HepG2 (cell line): ENCODE measurements around the gene TAF3. TPM values are rescaled to one million over a fixed set of nuclear protein-coding genes. Genes with fewer than 3 reads are reported as not detected.

Source experiments
- CEBPG ChIP-seq: IDR thresholded peaks from 2 replicates; pipeline ENCODE4 v1.6.1; 2016
- GFI1 ChIP-seq: sonication (generic); formaldehyde crosslinking; IDR thresholded peaks from 2 replicates; pipeline ENCODE4 v1.5.0; 2020; ENCODE audit warnings: missing genetic modification reagents, mild to moderate bottlenecking, borderline replicate concordance
- HMG20B ChIP-seq: conservative IDR thresholded peaks from 2 replicates; pipeline ENCODE4 v1.6.1; 2016; ENCODE audit warnings: missing genetic modification reagents, missing compliant biosample characterization
- HNF4G ChIP-seq, 2 experiments: sonication (generic) in 1 of 2; formaldehyde crosslinking in 1 of 2; IDR thresholded peaks; 2 replicates each; pipeline versions ENCODE4 v1.4.0 to v1.6.1; 2011 to 2020; ENCODE audit warnings: borderline replicate concordance in 2 of 2, low read depth in 2 of 2, mild to moderate bottlenecking in 2 of 2, low read length in 1 of 2, missing genetic modification reagents in 1 of 2, moderate library complexity in 1 of 2
- KLF13 ChIP-seq: sonication (generic); formaldehyde crosslinking; IDR thresholded peaks from 2 replicates; pipeline ENCODE4 v1.4.0; 2020; ENCODE audit warnings: mild to moderate bottlenecking, missing genetic modification reagents
- SIN3B ChIP-seq: fragments of 150-350 bp; IDR thresholded peaks from 2 replicates; pipeline ENCODE4 v1.6.1; 2014; ENCODE audit warnings: low read length
- SMYD3 ChIP-seq: sonication (generic); formaldehyde crosslinking; IDR thresholded peaks from 2 replicates; pipeline ENCODE4 v1.8.1; 2023; ENCODE audit warnings: mild to moderate bottlenecking, missing genetic modification reagents
- SRY ChIP-seq: sonication (generic); formaldehyde crosslinking; IDR thresholded peaks from 2 replicates; pipeline ENCODE4 v1.8.0; 2022; ENCODE audit warnings: mild to moderate bottlenecking, missing genetic modification reagents
- ZBTB38 ChIP-seq: sonication (generic); formaldehyde crosslinking; IDR thresholded peaks from 2 replicates; pipeline ENCODE4 v1.5.1; 2020; ENCODE audit warnings: mild to moderate bottlenecking, missing genetic modification reagents
- polyA plus RNA-seq, 8 experiments: library from polyadenylated mRNA; depleted of rRNA in 3 of 8; stranded (reverse) in 7 of 8; unstranded in 1 of 8; fragments of >200 nt; fragmentation: Illumina TruSeq in 4 of 8; extraction: Trizol in 4 of 8; gene quantifications; 2 replicates each; pipeline versions ENCODE4 v1.2.1 to v1.2.3, GENCODE V29; 2011 to 2016; ENCODE audit warnings: low read depth in 4 of 8, missing spikeins in 1 of 8, mixed read lengths in 1 of 8; ENCODE audit not compliant: insufficient read depth in 1 of 8
- total RNA-seq, 5 experiments: library from RNA; depleted of rRNA; stranded (reverse); fragments of >200 nt; fragmentation: Illumina TruSeq; extraction: Trizol; gene quantifications; 2 replicates each; pipeline ENCODE4 v1.2.3, GENCODE V29; 2016; ENCODE audit warnings: low read depth in 1 of 5
- TF ChIP-seq, protein P1 (sequence below): sonication (generic); formaldehyde crosslinking; IDR thresholded peaks from 2 replicates; pipeline ENCODE4 v1.5.0; 2020; ENCODE audit warnings: mild to moderate bottlenecking, missing genetic modification reagents
- TF ChIP-seq, protein P2 (sequence below): sonication (generic); formaldehyde crosslinking; IDR thresholded peaks from 2 replicates; pipeline ENCODE4 v1.4.0; 2020; ENCODE audit warnings: missing genetic modification reagents
- TF ChIP-seq, protein P3 (sequence below): sonication (generic); formaldehyde crosslinking; IDR thresholded peaks from 2 replicates; pipeline ENCODE4 v1.4.0; 2020; ENCODE audit warnings: low read depth, mild to moderate bottlenecking, missing genetic modification reagents
- TF ChIP-seq, protein P4 (sequence below): IDR thresholded peaks from 2 replicates; pipeline ENCODE4 v1.6.1; 2016; ENCODE audit warnings: missing compliant biosample characterization, missing genetic modification reagents, borderline replicate concordance
- TF ChIP-seq, protein P5 (sequence below): sonication (generic); formaldehyde crosslinking; IDR thresholded peaks from 2 replicates; pipeline ENCODE4 v1.4.0; 2020; ENCODE audit warnings: missing genetic modification reagents, borderline replicate concordance

The TAF3 gene
- total and polyA plus RNA-seq, 2 of the 13 experiments (the other 11 are each of a cell fraction or from before 2014, with no cell fraction given): 1.7 to 2.9 TPM

DNA sequence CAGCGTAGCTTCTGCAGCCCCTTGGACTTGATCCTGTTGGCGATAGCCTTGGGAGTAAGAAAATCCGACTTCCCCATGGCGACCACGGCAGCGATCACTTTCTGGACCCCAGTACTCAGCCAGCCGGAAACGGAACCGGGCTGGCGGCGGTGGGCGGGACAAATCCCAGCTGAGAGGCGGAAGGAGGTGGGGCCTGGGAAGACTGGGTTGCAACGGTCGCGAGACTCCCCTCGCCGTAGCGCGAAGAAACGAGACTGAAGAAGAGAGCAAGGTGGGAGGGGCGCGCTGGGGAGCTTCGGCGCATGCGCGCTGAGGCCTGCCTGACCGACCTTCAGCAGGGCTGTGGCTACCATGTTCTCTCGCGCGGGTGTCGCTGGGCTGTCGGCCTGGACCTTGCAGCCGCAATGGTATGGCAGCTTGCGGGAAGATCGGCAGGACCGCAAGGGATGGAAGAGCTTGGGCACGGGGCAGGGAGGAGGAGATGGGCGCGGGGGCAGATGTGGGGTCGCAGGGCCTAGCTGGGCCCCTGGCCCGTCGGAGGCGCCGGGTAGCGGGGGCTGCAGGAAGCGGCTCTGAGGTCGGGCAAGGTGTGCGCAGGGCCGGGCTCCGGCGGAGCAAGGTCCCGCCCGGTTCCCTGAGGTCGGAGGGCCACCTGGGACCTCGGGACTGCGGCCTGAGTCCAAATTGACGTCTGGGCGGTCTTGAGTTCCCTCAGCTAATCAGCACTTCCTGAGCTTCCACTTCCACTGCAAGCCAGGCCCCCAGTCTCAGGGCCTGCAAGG lies 30.3 kb upstream of the TAF3 start, which contains the start of the genes ATP5F1C and KIN (continued):
- TF ChIP-seq, protein P1, sequence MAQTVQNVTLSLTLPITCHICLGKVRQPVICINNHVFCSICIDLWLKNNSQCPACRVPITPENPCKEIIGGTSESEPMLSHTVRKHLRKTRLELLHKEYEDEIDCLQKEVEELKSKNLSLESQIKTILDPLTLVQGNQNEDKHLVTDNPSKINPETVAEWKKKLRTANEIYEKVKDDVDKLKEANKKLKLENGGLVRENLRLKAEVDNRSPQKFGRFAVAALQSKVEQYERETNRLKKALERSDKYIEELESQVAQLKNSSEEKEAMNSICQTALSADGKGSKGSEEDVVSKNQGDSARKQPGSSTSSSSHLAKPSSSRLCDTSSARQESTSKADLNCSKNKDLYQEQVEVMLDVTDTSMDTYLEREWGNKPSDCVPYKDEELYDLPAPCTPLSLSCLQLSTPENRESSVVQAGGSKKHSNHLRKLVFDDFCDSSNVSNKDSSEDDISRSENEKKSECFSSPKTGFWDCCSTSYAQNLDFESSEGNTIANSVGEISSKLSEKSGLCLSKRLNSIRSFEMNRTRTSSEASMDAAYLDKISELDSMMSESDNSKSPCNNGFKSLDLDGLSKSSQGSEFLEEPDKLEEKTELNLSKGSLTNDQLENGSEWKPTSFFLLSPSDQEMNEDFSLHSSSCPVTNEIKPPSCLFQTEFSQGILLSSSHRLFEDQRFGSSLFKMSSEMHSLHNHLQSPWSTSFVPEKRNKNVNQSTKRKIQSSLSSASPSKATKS (CRISPR knock-in tag): peak; percentile 65; the same call in 1 of the 2 replicates
- TF ChIP-seq CEBPG (CRISPR knock-in tag): 0 out of 2 replicates have a peak, but pooled peaks have one; percentile 12
- no peak; the same call in 1 of the 2 replicates for TF ChIP-seq GFI1 (CRISPR knock-in tag)
- TF ChIP-seq KLF13 (CRISPR knock-in tag): no peak
- TF ChIP-seq, protein P2, sequence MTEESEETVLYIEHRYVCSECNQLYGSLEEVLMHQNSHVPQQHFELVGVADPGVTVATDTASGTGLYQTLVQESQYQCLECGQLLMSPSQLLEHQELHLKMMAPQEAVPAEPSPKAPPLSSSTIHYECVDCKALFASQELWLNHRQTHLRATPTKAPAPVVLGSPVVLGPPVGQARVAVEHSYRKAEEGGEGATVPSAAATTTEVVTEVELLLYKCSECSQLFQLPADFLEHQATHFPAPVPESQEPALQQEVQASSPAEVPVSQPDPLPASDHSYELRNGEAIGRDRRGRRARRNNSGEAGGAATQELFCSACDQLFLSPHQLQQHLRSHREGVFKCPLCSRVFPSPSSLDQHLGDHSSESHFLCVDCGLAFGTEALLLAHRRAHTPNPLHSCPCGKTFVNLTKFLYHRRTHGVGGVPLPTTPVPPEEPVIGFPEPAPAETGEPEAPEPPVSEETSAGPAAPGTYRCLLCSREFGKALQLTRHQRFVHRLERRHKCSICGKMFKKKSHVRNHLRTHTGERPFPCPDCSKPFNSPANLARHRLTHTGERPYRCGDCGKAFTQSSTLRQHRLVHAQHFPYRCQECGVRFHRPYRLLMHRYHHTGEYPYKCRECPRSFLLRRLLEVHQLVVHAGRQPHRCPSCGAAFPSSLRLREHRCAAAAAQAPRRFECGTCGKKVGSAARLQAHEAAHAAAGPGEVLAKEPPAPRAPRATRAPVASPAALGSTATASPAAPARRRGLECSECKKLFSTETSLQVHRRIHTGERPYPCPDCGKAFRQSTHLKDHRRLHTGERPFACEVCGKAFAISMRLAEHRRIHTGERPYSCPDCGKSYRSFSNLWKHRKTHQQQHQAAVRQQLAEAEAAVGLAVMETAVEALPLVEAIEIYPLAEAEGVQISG (CRISPR knock-in tag): peak; percentile 84
- no peak for TF ChIP-seq HMG20B (CRISPR knock-in tag)
- 0 out of 2 replicates have a peak, but pooled peaks have one; percentile 25 for TF ChIP-seq SMYD3 (CRISPR knock-in tag)
- peak; percentile 88; the same call in 1 of the 2 replicates for TF ChIP-seq SRY
- TF ChIP-seq SIN3B: no peak
- TF ChIP-seq HNF4G (IDR thresholded peaks at IDR 0.05; ENCODE audit: borderline replicate concordance, low read depth, low read length): no peak
- no peak for TF ChIP-seq HNF4G (CRISPR knock-in tag; IDR thresholded peaks at IDR 0.05; ENCODE audit: borderline replicate concordance, low read depth)
- TF ChIP-seq, protein P3, sequence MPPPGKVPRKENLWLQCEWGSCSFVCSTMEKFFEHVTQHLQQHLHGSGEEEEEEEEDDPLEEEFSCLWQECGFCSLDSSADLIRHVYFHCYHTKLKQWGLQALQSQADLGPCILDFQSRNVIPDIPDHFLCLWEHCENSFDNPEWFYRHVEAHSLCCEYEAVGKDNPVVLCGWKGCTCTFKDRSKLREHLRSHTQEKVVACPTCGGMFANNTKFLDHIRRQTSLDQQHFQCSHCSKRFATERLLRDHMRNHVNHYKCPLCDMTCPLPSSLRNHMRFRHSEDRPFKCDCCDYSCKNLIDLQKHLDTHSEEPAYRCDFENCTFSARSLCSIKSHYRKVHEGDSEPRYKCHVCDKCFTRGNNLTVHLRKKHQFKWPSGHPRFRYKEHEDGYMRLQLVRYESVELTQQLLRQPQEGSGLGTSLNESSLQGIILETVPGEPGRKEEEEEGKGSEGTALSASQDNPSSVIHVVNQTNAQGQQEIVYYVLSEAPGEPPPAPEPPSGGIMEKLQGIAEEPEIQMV: 0 out of 2 replicates have a peak, but pooled peaks have one; percentile 57
- TF ChIP-seq, protein P4, sequence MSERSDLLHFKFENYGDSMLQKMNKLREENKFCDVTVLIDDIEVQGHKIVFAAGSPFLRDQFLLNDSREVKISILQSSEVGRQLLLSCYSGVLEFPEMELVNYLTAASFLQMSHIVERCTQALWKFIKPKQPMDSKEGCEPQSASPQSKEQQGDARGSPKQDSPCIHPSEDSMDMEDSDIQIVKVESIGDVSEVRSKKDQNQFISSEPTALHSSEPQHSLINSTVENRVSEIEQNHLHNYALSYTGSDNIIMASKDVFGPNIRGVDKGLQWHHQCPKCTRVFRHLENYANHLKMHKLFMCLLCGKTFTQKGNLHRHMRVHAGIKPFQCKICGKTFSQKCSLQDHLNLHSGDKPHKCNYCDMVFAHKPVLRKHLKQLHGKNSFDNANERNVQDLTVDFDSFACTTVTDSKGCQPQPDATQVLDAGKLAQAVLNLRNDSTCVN: peak; percentile 62; the same call in 1 of the 2 replicates
- TF ChIP-seq, protein P5, sequence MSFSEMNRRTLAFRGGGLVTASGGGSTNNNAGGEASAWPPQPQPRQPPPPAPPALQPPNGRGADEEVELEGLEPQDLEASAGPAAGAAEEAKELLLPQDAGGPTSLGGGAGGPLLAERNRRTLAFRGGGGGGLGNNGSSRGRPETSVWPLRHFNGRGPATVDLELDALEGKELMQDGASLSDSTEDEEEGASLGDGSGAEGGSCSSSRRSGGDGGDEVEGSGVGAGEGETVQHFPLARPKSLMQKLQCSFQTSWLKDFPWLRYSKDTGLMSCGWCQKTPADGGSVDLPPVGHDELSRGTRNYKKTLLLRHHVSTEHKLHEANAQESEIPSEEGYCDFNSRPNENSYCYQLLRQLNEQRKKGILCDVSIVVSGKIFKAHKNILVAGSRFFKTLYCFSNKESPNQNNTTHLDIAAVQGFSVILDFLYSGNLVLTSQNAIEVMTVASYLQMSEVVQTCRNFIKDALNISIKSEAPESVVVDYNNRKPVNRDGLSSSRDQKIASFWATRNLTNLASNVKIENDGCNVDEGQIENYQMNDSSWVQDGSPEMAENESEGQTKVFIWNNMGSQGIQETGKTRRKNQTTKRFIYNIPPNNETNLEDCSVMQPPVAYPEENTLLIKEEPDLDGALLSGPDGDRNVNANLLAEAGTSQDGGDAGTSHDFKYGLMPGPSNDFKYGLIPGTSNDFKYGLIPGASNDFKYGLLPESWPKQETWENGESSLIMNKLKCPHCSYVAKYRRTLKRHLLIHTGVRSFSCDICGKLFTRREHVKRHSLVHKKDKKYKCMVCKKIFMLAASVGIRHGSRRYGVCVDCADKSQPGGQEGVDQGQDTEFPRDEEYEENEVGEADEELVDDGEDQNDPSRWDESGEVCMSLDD (CRISPR knock-in tag): no peak
- 0 out of 2 replicates have a peak, but pooled peaks have one; percentile 50 for TF ChIP-seq ZBTB38 (CRISPR knock-in tag)
